GM06990 (cell line): ENCODE results near the gene DNAI2.

Experiments
- DNase-seq: peaks from one replicate; pipeline ENCODE4 v3.0.0-alpha.2; 2011; ENCODE audit not compliant: insufficient read length; ENCODE audit errors: extremely low read depth
- H3K27me3 ChIP-seq: replicated peaks from 2 replicates; pipeline ENCODE4 v1.6.0; 2011; ENCODE audit warnings: low read length; ENCODE audit not compliant: control insufficient read depth, insufficient read depth
- H3K36me3 ChIP-seq: 2 replicates; pipeline ENCODE4 v1.5.1; 2011; ENCODE audit warnings: low read length; ENCODE audit not compliant: control insufficient read depth, insufficient read depth
- H3K4me3 ChIP-seq: replicated peaks from 2 replicates; pipeline ENCODE4 v1.5.1; 2011; ENCODE audit warnings: low read depth, mild to moderate bottlenecking, control low read depth, low read length
- CTCF ChIP-seq: IDR thresholded peaks from 2 replicates; pipeline ENCODE4 v1.5.1; 2011; ENCODE audit warnings: low read length, control low read depth, mild to moderate bottlenecking, inconsistent platforms; ENCODE audit not compliant: insufficient read depth, poor library complexity, severe bottlenecking

The DNAI2 gene

GRCh38 chr17:74249590-74250270 lies 24.3 kb upstream of the DNAI2 start:
- Histone ChIP-seq H3K4me3 (no peak overlapping the region), H3K36me3 (no peaks in the 10 kb centered on the region), H3K27me3 (no peaks in the 10 kb centered on the region)
- no peak for DNase-seq
- no peak for TF ChIP-seq CTCF

- H3K27me3 ChIP-seq = no peaks in the 10 kb centered on the region
- DNase-seq = no peak
- no peaks in the 10 kb centered on the region for H3K36me3 ChIP-seq
- TF ChIP-seq CTCF = no peak
- H3K4me3 ChIP-seq = no peak overlapping the region
Measured at GRCh38 chr17:74250324-74250995, 23.6 kb upstream of the DNAI2 start.

GRCh38 chr17:74251051-74251450 lies 23.0 kb upstream of the DNAI2 start:
- Histone ChIP-seq H3K27me3 (no peaks in the 10 kb centered on the region), H3K4me3 (no peak overlapping the region), H3K36me3 (no peaks in the 10 kb centered on the region)
- DNase-seq = no peak
- TF ChIP-seq CTCF = no peak

- no peak for DNase-seq
- Histone ChIP-seq H3K27me3 (no peaks in the 10 kb centered on the region), H3K36me3 (no peaks in the 10 kb centered on the region), H3K4me3 (no peak overlapping the region)
- no peak for TF ChIP-seq CTCF
Measured at GRCh38 chr17:74251569-74251968, 22.5 kb upstream of the DNAI2 start.

- no peak for TF ChIP-seq CTCF
- H3K36me3 ChIP-seq = no peaks in the 10 kb centered on the region
- no peak for DNase-seq
- H3K4me3 ChIP-seq = no peak overlapping the region
- no peaks in the 10 kb centered on the region for H3K27me3 ChIP-seq
Measured at GRCh38 chr17:74252211-74252610, 21.8 kb upstream of the DNAI2 start.
